HG03175 (cell line): ENCODE data around the gene COL12A1.
A peak's percentile ranks its signal among the peaks of the same experiment; 100 is the strongest.

ENCODE experiments used
- ATAC-seq: cut with Tn5 transposase; IDR thresholded peaks from one replicate; pipeline ENCODE4 v1.9.1; 2021; ENCODE audit warnings: mild to moderate bottlenecking, moderate library complexity; ENCODE audit not compliant: unreplicated experiment

The COL12A1 gene

DNA sequence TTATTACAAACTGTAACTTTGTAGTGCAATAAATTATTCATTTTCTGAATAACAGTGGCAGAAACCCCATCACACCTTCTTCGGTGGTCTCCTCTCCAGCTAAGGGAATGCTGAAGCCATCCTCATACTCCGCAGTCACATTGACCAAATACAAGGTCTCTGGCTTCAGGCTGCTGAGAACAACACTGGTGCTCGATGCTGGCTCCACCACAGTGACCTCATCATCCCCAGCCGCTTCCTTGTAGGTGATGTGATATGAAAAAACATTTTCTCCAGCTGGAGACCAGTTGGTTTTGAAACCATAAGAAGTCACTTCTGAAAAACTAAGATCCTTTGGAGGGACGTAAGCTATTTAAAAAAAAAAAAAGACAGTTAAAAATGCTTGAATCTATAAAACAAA, 25.0 kb downstream of the COL12A1 start:
- no peak for ATAC-seq

DNA sequence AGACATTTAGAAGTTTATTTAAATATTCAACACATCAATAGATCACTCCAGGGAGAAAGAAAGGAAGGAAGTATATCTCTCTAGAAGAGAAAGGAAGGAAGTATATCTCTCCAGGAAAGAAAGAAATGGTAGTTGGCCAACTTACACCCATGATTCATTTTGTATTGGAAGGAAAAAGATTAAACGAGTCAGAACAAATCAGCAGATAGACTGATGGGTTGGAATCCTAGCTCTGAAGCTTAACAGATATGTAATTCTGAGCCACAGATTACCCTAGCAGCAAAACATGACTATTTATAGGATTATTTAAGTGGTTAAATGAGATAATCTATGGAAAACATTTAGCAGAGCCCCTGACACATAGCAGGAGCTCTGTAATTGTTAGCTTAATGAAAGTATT, 27.1 kb downstream of the COL12A1 start:
- ATAC-seq, result no peak

DNA sequence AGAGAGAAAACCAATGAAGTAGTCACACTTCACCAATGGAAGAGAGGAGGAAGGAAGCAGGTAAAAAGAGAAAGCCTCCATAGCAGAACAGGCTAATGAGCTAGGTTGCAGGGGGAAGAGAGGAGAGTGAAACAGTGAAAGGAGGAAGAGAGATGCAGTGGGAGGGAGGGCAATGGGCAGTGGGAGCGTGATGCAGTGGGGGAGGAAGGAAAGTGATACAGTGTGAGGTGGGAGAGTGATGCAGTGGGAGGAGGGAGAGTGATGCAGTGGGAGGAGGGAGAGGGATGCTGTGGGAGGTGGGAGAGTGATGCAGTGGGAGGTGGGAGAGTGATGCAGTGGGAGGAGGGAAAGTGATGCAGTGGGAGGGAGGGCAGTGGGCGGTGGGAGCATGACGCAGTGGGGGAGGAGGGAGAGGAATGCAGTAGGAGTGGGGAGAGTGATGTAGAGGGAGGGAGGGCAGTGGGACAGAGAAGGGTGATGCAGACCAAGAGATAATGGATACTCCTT, 29.7 kb downstream of the COL12A1 start:
- ATAC-seq, result no peak

DNA sequence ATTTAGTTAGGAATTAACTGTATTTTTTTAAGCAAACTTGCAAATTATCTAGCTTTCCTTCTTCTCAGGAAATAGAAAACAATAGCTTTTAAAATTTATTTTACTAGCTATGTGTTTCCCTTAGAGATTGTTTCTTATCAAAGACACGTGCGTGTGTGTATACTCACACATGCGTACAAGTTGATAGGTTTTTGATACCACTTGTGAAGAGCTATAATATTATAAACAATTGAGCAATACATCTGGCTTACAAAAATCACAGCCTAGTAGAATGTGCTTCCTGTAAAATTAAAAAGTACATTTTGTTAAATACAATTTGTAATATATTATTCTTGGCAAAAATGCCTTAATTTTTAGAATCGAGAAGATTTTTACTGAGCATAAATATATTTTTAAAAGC, 33.9 kb downstream of the COL12A1 start:
- no peak for ATAC-seq

DNA sequence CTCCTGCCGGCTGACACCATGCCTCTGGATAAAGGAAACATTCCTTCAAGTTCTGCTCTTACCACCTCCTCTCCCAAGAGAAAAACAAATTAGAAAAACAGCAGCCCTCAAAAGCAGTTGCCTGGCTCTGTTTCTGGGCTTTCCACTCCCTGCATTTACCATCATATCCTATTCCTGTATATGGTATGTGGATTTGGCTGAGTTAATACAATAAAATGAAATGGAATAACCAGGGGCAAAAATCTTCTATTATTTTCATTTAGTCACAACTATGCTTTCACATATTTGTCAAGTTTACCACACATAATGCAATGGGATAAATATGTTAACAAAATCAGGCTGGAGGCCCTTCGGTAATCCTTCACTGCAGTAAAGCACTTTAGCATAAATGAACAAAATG, 34.3 kb downstream of the COL12A1 start:
- ATAC-seq, result no peak

DNA sequence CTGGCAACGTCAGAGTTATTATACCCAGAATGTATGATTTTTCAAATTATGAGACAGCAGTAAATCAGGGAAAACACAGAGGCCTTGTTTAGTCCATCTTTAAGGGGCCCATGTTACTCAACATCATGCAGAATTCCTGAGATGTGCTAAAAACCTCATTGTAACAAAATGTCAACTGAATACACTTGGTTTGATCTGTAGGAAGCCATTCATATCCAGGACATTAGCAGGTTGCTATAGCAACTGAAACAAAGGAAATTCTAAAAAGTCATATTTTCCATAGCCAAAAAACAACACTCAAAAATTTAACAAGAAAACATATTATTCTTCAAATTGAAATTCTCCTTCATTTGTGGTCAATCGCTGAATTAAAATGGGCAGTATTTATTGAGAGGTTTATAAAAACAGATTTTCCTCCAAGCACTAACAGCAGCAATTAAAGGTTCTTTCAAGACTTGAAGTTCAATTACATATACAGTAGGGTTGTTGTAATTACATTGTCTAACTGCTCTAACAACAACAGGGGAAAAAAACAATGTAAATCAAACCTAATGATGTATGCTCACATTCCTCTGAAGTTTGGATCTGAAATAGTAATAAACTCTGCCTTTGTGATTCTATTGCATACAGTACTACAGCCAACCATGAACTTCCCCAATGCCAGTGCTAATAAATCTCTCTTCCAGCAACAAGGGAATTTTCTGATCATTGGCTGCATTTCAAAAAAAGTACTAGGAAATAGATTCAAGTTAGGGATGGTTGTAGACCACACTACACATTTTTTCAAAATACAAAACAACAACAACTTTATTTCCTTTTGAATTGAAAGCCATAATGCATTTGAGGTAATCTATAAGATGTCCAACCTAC, 34.9 kb downstream of the COL12A1 start:
- no peak for ATAC-seq

DNA sequence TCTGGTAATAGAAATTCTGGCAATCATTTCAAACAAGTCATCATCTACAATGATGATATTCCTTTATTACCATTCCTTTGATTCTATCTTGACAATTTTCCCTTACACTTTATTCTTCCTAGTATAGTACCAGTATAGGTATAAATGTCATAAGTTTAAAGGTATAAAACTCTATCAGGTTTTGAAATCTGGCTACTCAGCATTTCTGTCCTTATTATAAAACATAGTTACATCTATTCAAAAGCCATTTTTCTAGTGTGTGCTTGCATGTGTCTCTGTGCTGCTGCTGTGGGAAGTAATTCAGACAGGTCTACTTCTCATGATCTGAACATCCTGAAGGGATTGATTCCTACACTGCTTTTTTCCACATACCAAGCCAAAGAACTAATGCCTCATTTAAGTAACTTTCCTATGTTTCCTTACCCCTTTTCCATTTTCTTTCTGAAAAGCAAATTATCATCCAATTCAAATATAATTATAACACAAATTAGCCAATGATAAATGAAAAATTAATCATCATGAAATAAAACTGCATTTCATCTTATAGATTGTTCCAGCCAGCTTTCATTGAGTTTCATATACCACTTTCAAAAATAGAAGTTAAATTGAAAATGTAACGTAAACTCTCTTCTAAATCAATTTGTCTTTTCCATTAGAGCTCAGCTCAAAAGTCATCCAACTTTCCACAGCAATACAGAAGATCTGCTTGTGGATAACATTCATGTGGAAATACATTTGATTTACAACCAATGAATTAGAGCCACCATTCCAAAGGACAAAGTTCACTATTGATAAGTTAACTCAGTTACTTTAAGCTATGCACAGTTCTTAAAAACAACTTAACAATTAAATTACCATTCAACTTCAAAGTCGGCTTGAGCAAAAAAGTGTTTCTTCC, 35.9 kb downstream of the COL12A1 start:
- no peak for ATAC-seq

DNA sequence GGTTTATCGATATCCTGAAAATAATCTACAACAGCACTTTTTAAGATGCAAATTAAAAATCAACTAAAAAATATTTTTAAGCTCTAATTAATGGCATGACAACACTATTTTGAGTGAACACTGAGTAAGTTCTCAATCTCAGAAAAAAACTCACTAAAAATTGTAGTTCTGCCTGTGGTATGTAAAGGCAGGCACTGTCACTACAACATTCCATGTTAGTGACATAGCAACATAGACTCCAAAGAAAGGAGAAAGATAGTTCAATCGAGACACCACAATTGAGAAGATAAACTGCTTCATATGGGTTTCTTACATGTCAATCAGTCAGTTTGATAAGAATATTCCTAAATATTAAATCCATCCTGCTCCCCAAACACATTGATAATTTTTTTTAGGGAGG, 38.0 kb downstream of the COL12A1 start:
- no peak for ATAC-seq

DNA sequence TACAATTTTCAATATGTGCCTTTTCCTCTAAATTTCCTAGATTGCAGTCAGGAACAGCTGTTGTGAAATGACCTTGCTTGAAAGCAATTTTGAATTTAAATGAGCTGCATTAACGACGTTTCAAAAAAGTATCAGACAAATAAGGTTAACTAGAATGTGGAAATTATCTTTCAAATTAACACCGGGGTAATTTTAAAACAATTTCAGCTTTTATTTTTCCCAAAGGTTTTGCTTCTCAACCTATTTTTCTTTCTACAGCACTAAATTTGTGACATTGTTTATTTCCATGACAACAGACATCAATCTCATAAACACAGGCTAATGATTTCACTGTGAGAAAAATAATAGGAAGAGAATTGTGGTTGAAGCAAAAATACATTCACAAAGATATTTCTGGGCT, 38.5 kb downstream of the COL12A1 start:
- ATAC-seq, result no peak

DNA sequence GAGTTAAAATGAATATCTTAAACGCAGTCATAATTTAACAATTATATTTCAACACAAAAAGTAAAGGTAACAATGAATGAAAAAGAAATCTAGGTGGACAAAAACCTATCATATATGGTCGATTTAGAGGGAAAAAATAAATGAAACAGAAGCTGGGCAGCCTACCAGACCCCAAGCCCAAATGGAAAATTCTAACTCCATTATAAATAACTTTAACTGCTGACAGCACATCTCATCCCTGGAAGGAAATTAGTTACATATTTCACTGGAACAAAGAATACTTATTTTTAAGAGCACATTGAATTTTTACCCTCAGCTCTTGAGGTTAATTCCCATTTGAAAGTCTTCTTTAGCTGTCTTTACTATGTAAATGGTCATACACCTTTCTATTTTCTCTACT, 39.1 kb downstream of the COL12A1 start:
- no peak for ATAC-seq

DNA sequence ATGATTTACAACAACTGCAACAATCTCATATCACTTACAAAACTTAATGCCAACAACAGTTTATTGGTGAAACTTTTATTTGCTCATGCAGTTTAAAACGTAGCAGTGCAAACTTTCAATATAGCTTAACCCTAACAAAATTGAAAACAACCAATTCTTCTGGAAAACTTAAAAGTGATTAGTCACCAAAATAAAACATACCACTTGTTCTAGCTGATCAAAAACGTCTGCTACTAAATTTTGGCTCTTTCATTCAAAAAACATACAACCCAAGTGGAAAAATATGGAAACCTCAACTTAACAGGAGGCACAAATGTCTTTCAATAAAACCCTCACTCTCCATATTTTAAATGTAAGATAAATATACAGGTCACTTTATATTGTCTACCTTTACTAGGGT, 39.6 kb downstream of the COL12A1 start:
- ATAC-seq, result no peak

DNA sequence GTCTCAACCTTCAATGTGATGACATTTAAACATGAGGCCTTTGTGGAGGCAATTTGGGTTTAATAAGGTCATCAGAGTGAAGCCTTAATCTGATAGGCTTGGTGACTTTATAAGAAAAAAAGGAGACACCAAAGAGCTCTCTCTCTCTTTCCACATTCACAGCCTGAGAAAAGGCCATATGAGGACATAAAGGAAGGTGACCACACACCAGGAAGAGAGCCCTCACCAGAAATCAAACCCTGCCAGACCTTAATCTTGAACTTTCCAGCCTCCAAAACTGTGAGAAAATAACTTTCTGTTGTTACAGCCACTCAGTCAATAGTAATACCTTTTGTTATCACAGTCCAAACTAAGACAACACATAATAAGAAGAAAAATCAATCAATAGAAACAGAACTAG, 47.7 kb downstream of the COL12A1 start:
- ATAC-seq, result no peak

DNA sequence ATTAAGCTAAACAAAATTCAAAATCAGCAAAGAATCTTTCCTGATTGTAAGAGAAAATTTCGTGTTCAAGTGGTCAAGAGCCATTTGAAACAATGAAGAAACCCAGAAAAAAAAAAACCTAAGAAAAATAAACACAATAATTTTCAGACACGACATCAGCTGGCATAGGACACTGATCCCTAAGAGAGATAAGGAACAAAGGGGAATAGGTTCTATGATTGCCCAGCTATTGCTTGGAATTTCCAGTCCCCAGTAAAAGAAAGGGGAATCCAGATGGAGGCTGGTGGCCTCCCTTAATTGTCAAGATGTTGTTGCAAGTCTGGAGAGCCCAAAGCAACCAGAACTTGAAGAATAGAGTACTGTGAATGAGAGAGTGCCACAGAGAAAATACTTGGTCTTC, 48.5 kb downstream of the COL12A1 start:
- no peak for ATAC-seq

DNA sequence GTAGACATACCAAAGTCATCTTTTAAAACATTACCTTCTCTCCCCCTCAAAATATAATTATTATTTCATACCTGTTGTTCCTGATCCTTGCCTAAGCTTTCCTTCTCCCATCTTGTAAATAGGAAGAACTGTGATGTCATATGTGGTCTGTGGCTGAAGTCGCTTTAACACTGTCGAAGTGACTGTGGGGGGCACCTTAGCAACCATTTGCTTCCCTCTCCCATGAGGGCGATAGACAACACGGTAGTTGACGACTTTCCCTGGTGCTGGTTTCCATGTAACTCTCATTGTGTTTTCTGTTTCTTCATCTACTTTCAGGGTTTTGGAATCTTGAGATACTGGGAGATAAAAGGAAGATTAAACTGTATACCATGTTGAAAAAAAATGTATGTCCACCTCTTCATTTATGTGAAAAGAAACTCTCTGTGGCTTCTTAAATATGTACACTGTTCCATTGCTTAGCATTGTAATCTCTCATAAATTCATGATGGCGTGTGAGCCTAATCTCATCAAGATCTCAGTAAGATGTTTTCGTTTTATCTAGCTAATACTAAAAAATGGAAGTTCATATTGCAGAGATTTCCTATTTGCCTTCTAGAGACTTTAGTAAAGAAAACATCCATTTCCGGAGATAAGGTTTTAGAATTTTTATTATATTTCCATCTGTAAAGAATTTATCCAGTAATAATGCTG, 49.5 kb downstream of the COL12A1 start:
- no peak for ATAC-seq

DNA sequence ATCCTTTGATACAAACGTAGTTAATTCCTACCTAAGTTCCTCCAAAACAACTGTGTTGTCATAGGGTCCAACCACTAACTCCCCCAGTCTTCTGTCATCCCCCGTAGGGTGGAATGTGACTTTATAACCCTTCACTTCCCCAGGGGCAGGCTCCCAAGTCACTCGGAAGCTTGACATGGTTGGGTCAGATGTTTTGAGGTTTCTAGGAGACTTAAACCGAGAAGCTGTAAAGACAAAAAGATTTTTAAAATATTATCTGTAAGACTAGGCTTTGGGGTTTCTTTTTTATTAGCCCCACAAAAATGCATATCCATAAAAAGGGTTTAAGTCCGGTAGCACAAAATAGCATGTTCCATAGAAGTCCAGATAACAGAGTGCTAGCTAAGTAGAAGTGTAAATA, 50.2 kb downstream of the COL12A1 start:
- no peak for ATAC-seq

DNA sequence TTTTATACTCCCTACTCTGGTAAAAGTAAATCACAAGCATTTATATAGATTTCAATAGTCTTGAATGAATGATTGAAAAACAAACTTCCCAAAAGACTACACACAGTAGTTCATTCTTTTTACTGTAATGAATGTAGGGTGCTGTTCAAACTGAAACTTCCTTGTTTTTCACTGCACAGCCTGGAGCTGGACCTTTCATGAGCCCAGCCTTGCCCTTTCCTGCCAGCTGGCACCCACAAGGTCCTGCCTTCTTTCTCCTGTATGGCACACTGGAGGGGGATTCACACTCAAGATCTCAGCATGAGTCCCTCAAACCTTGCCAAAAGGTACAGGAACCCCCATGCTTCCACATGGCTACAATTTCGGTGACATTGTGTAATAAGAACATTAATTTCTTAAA, 50.9 kb downstream of the COL12A1 start:
- no peak for ATAC-seq

DNA sequence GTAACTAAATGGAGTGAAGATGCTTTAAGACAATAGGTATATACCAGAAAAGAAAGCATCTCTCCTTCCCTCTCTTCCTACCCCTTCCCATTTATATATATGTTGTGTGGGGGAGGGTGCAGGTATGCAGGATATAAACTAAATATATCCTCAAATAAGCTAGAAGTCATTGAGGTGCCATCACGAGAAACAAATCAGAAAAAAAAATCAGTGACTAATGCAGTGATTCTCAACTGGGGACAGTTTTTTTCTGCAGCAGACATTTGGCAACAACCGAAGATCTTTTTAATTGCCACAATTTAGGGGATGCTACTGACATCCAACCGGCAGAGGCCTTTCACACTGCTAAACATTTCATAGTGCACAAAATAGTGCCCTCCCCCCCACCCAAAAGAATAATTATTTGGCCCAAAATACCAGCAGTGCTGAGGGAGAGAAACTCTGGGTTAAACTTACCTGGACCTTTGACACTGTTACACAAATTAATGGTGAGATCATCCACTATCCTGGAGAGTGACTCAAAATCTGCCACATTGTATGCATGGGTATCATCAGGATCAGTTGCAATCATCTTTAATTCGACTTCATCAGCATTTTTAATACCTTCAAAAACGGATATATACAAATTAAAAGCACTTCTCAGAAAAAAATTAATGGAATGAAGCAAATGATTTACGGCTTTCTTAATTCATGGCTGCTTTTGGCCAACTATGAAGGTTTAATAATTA, 55.0 kb downstream of the COL12A1 start:
- no peak for ATAC-seq

DNA sequence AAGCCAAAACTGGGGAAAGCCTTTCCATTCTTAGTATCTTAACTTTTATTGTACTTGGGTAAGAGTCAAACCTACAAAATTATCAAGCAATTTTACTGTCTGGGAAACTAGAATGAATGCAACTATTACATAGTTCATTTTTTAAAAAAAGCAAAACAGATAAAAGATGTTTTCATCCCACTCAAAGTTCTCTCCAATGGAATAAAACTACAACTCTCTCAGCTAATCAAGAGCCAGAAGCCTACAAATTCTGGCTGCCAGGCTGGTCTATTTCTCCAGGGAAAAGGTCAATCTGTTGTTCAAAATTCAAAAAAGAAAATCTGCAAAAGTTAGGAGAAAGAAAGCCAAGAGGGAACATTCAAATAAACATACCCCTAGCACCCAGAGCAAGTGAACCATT, 56.2 kb downstream of the COL12A1 start:
- ATAC-seq, result no peak

DNA sequence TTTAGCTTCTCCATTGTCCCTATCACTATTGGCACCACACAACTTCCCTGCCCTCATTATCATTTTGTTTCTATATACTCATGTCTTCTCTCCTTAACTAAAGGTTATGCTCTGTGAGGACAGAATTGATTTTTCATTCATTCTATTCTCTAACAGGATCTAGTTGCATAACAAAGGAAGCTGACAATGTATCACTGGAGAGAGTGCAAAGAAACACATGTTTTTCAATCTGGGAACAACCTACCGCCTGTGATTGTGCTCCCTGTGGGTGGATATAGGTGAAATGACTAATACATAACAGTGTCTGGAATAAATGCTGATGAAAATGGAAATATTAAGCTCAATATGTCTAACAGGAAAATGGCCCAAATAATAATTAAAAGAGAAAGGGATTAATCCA, 56.6 kb downstream of the COL12A1 start:
- ATAC-seq, result no peak

DNA sequence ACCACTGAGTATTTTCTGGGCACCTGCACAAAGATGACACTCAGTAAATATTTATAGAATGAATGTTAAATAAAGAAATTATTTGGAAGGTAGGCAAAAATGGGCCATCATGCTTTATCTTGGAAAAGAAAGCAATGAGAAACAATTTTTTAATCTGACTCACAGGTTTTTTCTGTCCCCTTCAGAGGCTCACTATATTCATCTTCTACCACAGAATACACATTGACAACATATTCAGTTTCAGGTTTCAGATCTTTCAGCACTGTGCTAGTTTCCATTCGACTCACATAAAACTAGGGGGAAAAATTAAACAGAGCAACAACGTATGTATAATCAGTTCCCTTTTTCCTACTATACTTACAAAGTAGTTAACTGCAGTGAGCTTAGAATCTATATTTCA, 58.3 kb downstream of the COL12A1 start:
- ATAC-seq, result peak; percentile 93

DNA sequence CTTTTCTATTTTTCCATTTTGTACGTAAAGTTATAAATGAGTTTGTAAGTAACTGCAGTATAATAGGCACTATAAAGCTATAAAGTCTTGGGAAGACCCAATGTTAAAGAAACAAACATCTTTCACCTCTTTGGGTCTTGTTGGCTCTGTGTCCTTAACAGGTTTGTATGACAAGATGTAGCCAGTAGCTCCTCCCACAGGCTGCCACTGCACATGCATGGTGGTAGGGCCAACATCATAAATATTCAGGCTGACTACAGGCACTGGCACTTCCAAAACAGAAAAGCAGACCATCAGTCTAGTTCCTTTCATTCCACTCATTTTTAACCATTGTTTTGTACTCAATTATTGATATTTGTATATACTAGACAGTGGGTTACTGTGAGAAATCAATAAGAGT, 59.9 kb downstream of the COL12A1 start:
- ATAC-seq, result no peak
